HG02588 (cell line): ENCODE data around the gene LPCAT1.
"Not testable (repeated sequence)": the region's sequence is repeated elsewhere in the genome, so short reads cannot be mapped to it uniquely, and the experiment has no call there.

Experiments used
- ATAC-seq: cut with Tn5 transposase; IDR thresholded peaks from one replicate; pipeline ENCODE4 v1.9.1; 2021; ENCODE audit warnings: mild to moderate bottlenecking, moderate library complexity; ENCODE audit not compliant: unreplicated experiment

The LPCAT1 gene

GRCh38 chr5:1523793-1524480 is at the start of gene LPCAT1:
LPCAT1 (minus strand) TSS chr5:1523960; CDS start chr5:1523844, 116 bp downstream.
- ATAC-seq = peak; percentile 73

- ATAC-seq = not testable (repeated sequence)
Observed at GRCh38 chr5:1571875-1572274, 48.1 kb upstream of the LPCAT1 start.

- no peak for ATAC-seq
Observed at GRCh38 chr5:1570975-1571374, 47.2 kb upstream of the LPCAT1 start.

- ATAC-seq = no peak
Observed at GRCh38 chr5:1568201-1568979, 44.6 kb upstream of the LPCAT1 start.

GRCh38 chr5:1567527-1568200 is 43.9 kb upstream of the LPCAT1 start:
- ATAC-seq = not testable (repeated sequence)

- no peak for ATAC-seq
Observed at GRCh38 chr5:1565737-1566734, 42.3 kb upstream of the LPCAT1 start.

GRCh38 chr5:1564824-1565736 is 41.3 kb upstream of the LPCAT1 start:
- ATAC-seq = no peak

GRCh38 chr5:1564182-1564748 is 40.5 kb upstream of the LPCAT1 start:
- ATAC-seq = no peak

GRCh38 chr5:1563617-1564181 is 39.9 kb upstream of the LPCAT1 start:
- ATAC-seq = no peak

GRCh38 chr5:1563051-1563461 is 39.3 kb upstream of the LPCAT1 start:
- ATAC-seq = no peak

- ATAC-seq = no peak
Observed at GRCh38 chr5:1562599-1562998, 38.8 kb upstream of the LPCAT1 start.

- ATAC-seq = no peak
Observed at GRCh38 chr5:1561402-1561929, 37.7 kb upstream of the LPCAT1 start.

- ATAC-seq = not testable (repeated sequence)
Observed at GRCh38 chr5:1560499-1560898, 36.7 kb upstream of the LPCAT1 start.

GRCh38 chr5:1558944-1559343 is 35.2 kb upstream of the LPCAT1 start:
- no peak for ATAC-seq

- ATAC-seq = no peak
Observed at GRCh38 chr5:1557114-1557873, 33.5 kb upstream of the LPCAT1 start.

GRCh38 chr5:1555808-1556731 is 32.3 kb upstream of the LPCAT1 start:
- ATAC-seq = no peak
